Measurements from ENCODE around the gene SLC22A15.

DNA sequence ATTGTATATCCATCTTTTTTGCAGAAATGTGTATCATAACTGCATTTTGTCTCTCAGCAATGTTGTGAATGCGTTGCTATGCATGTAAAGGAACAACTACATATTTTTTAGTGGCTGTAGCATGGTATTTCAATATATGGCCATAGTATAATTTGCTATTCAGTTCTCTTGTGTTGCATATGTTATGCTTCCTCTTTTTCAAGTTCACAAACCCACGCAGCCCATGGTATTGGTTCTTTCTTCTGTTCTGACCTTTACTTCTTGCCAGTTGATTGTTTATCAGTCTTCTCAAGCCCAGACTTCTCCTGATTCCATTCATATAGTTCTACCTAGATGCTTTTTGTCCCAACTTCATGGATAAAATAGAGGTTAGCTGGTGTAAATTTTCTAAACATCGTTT is 6.1 kb downstream of the SLC22A15 start:
- TF ChIP-seq, protein P1, sequence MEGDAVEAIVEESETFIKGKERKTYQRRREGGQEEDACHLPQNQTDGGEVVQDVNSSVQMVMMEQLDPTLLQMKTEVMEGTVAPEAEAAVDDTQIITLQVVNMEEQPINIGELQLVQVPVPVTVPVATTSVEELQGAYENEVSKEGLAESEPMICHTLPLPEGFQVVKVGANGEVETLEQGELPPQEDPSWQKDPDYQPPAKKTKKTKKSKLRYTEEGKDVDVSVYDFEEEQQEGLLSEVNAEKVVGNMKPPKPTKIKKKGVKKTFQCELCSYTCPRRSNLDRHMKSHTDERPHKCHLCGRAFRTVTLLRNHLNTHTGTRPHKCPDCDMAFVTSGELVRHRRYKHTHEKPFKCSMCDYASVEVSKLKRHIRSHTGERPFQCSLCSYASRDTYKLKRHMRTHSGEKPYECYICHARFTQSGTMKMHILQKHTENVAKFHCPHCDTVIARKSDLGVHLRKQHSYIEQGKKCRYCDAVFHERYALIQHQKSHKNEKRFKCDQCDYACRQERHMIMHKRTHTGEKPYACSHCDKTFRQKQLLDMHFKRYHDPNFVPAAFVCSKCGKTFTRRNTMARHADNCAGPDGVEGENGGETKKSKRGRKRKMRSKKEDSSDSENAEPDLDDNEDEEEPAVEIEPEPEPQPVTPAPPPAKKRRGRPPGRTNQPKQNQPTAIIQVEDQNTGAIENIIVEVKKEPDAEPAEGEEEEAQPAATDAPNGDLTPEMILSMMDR (conservative IDR thresholded peaks at IDR 0.05 in 1 of 2, IDR thresholded peaks at IDR 0.05 in 1 of 2; ENCODE audit: extremely low read depth in 1 of 2, insufficient read depth in 1 of 2, low read depth in 1 of 2, low read length in 2 of 2) = no peak
- TF ChIP-seq EZH2 (IDR thresholded peaks at IDR 0.05; ENCODE audit: borderline replicate concordance, low read length) = no peak
